Stimulated activated CD4-positive, alpha-beta T cell treated with anti-CD3 and anti-CD28 coated beads, TNF-alpha, amount 100 ng/mL, for 48 hours (primary cell): Measurements from ENCODE around the gene CLASP1.

Experiments used
- DNase-seq, 3 donors: peaks; one replicate each; pipeline ENCODE4 v3.0.0-alpha.2; 2020; ENCODE audit warnings: low read depth in 3 of 3

Gene CLASP1

DNA sequence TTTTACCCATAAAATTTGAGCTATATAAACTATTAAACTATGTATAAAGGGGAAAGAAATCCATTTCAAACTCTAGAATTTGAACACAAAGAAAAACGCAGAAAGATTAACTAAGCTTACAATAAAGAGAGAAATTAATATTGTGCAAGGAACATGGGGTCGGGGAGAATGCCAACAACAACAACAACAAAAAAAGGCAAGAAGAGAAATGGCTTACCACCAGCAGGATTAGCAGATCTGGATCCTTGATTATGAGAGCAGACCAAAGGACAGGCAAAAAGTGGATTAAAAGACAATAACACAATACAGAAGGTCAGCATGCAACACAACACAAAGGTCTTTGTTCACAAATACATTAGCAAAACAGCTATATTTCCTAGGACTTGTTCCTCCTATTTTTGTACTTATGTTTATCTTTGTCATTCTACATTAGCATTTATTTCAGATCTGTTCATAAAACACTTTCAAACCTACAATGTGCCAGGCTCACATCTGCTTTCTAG, 222.0 kb downstream of the CLASP1 start:
- no peak for DNase-seq

DNA sequence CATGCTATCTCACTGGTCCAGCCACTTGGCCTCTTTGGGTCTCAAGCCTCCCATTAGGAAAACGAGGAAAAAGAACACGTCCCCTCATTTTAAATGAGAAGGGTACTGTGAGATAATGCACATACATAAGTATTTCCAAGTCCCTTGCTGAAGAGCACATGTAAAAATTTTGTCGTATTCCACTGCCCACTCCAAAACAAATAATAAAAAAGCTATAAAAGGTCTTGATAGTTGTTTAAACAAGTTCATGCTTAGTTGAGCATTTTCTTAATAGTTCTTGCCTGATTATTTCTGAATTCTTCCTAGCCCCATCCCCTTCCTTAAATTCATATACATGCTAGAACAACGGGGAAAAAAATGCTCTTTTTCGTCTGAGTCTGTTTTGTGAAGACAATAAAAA, 228.8 kb downstream of the CLASP1 start:
- no peak for DNase-seq

DNA sequence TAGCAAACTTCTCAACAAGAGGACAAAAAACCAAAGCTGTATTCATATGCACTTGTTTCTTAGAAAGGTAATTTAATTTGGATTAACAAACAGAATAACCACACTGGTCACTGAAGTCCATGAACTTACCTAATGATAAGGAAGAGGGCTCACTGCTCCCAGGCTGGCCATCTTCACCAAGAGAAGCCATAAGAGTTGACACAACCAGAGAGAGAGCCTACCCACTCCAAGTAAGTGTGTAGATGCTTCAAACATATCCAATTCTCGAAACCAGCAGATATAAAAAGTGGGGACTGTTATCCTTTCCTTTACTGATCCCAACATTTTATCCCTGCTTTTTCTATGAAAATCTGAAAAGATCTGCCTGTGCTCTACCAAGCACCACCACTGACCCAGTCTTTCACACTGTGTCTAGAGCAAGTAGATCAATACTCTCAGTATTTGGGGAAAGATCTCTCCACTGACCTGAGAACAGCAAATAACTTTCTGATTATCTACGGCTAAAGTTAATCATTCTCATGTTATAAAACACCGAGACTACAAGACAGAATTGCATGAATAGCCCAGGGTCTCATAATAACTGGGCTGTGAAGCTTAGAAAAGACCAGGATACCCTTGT, 230.1 kb downstream of the CLASP1 start:
- no peak for DNase-seq

DNA sequence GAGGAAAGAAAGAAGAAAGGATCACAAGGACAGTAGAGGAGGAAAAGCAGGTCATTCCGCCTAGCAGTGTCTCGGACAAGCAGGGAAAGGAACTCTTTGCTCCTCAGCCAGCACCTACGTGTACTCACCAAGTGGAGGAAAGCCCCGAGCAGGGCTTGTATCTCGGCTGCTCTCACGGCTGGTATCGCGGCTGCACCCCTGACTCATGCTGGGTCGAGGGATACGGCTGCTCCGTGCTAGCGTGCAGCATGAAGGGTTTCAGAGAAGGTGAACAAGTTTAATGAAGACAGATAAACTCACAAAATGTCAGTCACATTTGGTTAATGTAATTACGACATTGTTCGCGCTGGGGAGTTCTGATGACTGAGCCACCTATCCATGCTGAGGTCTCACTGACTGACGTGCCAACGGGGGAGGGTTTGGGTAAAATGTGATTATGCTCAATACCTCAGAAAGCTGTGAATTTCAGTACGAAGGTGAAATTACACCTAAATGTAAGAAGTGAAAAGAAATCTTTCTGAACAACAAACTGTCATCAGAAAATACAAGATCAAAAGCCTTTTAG, 230.7 kb downstream of the CLASP1 start:
- no peak for DNase-seq

DNA sequence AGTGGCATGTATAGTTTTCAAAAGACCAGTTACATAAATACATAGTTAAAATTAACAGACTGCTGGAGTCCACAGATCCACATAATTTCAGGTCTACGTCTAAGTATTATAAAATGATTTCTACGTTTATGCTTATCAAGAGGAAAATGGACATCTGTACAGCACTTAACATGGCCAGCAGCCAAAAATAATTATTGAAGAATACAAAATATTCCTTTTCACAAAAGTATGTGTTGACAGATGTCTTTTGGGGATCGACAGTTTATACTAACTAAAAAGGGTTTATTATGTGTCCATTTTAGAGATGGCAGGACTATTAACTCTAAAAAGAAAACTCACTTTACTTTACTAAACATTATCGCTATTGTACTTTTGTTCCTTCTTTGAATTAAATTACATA, 231.4 kb downstream of the CLASP1 start:
- DNase-seq = no peak

DNA sequence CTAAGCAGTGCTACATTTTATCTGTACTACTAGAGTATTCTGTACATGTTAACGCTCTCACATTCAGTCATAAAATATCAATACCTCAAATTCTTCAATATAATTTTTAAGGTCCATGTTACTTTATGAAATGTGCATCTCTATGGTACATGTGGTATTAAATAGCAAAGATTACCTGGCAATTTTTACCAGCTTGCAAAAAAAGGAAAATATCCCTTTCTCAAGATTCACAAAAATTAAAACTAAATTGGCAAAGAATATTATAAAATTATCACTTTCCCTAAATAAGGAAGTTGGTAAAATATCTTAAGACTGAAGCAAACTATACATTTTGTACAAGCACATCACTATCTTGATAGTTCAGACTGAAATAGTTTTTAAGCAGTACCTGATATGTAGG, 233.5 kb downstream of the CLASP1 start:
- DNase-seq = no peak

DNA sequence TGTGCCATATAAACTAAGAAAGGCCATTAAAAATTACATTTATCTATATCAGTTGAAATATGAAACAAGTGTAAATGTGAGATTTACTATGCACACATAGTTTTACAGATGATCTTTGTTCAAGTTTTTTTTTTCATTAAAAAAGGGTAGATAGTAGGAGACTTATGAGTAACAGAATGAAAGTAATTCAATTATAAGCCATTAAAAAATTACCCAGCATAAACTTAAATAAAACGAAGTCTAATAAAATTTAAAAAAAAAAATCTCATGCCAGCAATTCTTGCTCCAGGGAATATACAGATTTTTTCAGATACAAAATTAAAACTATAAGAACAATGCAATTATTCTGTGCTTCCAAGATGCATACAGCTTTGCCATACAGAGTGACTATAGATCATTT, 236.9 kb downstream of the CLASP1 start:
- no peak for DNase-seq

DNA sequence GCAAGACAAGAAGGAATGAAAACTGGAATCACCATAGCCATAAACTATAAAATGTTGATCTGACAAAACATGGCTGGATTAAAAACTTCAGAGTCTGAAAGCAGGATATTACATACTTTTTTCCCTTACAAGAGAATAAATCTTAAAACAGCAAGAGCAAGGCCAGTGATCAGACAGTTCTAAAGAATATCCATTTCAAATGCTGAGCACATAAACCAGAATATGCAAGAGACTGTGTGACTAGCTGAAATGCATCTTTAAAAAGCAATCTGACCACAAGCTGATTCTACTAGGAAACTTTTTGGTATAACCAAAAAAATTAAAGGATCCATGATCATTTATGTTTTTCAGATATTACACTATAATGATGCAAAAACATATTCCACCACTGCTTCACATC, 239.3 kb downstream of the CLASP1 start:
- no peak for DNase-seq

DNA sequence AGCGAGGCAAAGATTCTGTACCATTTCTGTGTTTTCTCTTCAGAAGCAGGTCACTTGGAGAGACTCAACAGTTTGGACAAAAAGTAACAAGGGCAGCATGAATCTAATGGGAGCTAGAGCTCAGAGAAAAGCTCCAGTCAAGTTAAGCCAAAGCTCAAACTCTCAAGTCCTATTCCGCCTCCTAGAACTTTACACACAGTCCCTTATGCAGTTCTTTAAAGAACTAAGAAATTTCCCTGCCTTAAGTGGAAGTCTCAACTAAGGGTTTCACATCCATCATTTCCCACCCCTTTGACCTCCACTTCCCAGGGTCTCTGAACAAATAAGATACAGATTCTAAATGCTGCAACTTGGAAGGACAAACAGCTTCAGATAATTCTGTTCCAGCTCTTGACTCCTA, 239.9 kb downstream of the CLASP1 start:
- no peak for DNase-seq

DNA sequence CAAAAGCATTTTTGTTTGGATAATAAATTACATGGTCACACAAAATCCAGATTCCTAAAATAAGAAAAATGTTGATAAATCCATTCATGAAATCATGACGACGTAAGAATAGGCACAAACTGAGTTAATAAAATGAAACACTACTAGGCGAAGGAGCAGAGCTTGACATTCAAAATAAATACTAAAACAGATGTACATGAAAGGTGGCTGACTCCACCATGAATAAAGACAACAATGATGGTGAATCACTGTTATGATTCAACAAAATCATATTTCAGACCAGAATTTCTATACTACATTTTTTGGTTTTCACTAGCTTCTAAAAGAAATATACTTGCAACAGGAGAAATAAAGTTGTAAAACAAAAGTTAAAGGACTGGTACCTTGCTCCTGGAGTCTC, 240.6 kb downstream of the CLASP1 start:
- DNase-seq = no peak

DNA sequence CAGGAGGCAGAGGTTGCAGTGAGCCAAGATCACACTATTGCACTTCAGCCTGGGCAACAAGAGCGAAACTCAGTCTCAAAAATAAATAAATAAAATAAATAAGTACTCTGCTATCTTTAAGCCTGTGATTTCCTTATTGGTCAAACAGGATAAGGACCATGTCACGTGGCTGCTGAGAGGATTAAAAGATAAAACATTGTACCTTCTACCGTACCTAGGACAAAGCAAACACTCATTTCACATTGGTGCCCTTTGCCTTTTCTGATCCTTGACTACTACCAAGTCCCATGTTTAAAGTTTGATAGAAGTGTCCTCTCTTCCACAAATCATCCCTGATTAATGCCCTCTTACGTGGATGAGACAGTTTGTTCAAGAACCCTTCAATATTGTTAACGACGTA, 244.0 kb downstream of the CLASP1 start:
- DNase-seq = no peak

DNA sequence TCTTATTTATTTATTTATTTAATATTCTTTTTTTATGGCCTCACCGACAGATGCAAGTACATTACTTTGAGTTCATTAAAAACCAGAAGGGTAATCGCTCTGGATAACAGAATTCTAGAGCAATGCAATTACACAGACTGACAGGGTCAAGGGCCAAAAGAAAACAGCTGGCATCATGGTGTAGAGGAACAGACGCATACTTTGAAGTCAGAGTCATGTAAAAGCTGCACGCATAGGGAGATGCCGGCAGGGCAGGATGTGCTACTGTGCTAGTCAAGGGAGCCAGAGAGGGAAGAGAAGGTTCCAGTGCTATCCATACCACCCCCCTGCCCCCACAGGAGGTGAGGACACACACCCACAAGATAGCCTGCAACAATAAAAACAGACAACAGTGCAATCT, 249.1 kb downstream of the CLASP1 start:
- no peak for DNase-seq

DNA sequence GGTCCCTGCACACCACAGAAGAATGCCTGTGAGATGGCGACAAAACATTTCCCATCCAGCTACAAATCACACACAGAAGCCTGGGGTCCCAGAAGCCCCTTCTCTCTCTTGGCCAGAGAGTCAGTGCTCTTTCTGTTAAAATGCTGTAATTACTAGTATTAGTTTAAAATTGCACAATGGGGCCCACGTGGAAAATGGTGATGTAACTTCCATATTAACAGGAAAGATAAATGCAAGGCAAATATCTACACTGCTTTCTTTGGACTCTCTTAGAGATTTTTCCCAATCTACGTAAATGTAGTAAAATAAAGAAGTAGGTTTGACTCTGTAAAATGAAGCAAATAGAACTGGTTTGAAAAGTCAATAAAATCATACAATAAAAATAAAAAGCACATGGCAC, 250.4 kb downstream of the CLASP1 start:
- no peak for DNase-seq

DNA sequence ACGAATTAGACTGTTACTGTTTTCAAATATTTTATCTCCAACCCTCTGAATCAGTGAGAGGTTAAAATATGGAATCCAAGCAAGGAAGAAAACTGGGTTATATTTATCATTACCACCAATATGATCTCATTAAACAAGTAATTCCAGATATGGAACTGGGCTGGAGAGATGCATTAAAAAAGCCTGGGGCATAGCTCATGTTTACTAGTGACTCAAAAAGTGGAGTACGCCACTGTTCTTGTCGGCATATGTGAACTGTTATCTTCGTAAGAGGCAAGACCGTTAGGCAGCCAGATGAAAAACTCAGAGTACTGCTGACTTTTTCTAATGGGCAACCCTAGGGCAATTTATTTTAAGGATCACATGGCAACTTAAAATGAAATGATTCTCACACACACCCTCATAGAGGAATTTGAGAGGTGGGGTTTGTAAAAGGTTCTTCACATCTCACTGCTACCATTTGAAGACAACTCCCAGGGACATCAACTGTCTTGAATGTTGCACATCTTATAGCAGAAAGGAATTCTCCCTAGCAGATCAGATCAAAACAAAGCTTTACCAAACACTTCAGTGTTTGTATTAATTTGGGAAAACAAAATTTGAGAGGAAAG, 259.1 kb downstream of the CLASP1 start:
- DNase-seq = no peak

DNA sequence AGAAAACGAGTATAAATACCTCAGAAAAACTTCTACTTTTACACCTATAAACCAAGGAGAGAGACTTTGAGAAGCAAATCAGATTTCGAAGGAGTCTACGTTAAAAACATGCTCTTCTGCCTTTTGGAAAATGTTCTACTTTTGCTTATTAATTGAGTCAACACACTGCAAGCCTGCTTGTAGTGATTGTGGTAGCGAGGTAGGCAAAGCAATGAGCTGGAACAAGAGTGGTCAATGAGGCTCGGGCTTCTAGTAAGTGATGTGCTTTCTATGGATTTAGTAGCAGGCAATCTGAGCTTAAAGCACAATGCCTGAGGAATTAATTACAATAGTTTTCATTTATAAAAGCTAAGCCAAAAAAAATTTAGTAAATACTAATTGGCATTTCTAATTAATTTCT, 260.9 kb downstream of the CLASP1 start:
- no peak for DNase-seq

DNA sequence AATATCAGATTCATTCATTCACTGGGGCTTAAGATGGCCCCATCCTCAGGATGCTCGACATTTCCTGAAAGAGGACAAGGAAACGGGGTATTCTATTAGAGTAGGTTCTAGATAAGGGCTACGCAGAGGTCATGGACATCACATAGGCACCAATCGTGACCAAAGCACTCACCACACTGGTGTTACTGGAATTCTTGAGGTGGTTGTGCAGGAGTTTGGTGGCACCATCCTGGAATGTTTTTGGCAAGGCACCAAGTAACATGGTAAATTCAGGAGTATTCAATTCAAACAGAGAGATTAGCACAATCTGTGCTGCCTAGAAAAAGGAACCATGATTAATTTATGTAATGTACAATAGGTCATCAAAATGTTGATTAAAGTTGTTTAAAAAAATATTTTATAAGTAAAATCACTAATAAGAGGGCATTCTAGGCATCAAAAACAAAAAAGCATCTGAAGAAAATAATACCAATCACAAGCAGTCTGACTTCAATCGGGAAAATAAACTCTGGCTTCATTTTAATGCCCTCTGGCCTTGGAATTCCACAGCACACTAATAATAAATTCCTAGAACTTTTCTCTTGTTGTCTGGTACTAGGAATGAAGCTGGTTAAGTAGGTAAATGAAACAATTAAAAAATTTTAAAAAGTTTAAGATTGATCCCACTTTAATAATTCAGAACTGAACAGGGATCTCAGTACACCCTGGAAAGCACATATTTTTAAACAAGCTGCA, 261.5 kb downstream of the CLASP1 start:
- no peak for DNase-seq

DNA sequence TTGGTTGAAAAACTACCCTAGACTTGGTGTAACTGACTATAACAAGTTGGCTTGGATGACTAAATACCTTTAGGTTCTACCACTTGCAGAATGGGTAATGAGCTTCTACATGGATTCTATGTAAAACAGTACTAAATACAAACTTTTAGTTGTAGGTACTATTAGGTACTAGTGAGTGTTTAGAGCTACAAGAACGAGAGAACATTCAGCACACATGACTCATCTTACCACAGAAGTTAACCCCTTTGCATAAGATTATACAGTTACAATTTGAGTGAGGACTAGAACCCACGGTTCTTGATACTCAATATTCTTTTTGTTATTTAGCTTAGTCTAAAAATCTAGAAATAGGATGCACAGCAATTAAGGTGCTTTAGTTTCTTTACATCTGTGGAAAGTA, 262.6 kb downstream of the CLASP1 start:
- no peak for DNase-seq

DNA sequence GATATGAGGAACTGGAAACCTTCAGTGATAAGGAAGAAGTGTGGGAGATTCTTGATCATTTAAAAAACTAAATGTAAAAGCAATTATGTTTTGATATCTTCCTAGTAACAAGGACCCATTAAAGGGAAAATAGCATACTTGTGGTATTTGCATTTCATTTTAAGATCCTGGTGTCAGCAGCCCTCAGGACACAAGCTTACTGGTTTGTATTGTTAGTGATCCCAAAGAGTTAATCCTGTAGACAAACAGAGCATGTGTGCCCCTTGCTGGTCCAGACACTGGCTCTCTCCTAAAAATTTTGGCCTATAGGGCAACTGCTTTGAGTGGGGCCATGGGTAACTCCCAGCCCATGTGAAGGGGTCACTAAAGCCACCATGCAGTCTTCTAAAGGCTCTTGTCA, 263.2 kb downstream of the CLASP1 start:
- DNase-seq = no peak

DNA sequence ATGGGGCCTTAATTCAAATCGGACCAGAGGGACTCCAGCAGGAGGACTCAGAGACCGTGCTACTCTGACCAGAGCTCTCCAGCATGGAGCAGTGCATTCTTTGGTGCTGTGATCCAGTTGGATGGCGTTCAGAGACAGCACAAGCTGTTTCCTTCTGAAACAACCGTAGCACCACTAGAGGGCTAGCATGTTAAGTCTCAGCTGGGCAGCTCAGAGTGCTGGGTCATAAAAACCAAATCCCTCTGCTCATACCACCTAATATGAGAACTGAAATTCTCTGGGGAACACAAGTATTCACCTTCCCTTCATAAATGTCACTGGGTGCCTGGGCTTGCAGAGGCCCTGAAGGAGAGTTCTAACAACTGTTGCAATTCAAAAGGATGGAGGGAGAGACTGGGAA, 266.5 kb downstream of the CLASP1 start:
- no peak for DNase-seq

DNA sequence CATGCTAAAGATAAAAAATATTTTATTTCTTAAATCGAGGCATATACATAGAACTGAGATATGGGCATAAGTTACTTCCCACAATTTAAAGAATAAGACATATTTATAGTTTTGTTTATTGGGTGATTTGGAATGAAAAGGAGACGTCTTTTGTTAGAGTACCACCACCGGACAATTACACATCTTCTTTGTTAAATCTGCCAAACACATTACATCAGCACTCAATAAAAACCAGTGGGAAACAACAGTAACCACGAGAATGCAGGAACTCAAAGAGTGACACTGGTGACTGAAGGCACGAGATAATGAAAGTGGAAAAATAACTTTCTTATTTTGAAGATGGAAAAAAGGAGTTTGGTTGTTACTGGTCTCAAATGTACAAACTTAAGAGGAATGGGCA, 271.6 kb downstream of the CLASP1 start:
- no peak for DNase-seq

DNA sequence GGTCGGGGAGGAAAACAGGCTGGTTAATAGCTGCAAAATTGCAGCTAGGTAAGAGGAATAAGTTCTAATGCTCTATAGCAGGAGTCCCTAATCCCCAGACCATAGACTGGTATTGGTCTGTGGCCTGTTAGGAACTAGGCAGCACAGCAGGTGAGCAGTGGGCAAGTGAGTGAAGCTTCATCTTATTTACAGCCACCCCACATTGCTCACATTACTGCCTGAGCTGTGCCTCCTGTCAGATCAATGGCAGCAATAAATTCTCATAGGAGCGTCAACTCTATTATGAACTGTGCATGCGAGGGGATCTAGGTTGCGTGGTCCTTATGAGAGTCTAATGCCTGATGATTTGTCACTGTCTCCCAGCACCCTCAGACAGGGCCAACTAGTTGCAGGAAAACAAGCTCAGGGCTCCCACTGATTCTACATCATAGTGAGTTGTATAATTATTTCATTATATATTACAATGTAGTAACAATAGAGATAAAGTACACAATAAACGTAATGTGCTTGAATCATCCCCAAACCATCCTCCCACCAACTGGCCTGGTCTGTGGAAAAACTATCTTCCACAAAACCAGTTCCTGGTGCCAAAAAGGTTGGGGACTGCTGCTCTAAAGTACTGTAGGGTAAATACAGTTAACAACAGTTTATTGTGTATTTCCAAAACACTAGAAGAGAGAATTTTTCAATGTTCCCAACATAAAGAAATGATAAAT, 272.6 kb downstream of the CLASP1 start:
- no peak for DNase-seq

DNA sequence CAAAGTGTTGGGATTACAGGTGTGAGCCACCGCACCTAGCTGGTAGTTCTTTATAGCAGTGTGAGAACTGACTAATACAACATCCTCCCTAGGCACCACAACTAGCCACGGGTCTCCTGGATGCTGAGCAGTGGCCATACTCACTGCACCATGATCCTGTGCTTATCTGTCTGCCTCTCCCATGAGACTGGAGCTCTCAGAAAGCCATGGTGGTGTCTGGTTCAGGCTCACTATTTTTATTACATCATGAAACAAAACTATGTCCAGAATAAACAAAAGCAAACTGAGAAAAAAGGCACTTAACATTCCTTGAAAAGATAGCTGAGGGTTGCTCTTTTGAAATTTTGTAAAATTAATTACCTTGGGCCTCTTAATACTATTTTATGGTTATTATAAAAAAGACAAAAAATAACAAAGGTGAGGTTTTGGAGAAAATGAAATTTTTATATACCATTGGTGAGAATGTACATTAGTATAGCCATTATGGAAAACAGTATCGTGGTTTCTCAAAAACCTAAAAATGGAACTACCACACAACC, 273.6 kb downstream of the CLASP1 start:
- no peak for DNase-seq
